GM23338 (cell line): Measurements from ENCODE around the gene RGS6. TPM values are rescaled to one million over a fixed set of nuclear protein-coding genes. Genes with fewer than 3 reads are reported as not detected.

ENCODE experiments used
- ATAC-seq: fragments of 200-7000 bp; cut with Tn5 transposase; 3 replicates; pipeline ENCODE4 v1.9.1; 2020
- DNase-seq: peaks from one replicate; pipeline ENCODE4 v3.0.0-alpha.2; 2015; ENCODE audit warnings: low spot score
- H2AFZ ChIP-seq: fragments of 200-600 bp; sonication (generic); 2 replicates; pipeline ENCODE4 v1.8.0; 2016; ENCODE audit warnings: antibody characterized with exemption, mild to moderate bottlenecking, moderate library complexity
- H3F3A ChIP-seq: fragments of 200-600 bp; sonication (generic); replicated peaks from 2 replicates; pipeline ENCODE4 v1.8.0; 2017; ENCODE audit warnings: antibody characterized with exemption, mixed run types, low read depth
- H3K27ac ChIP-seq: fragments of 200-600 bp; sonication (generic); 2 replicates; pipeline ENCODE4 v1.6.1; 2016; ENCODE audit warnings: low read depth
- H3K27me3 ChIP-seq: fragments of 200-600 bp; sonication (generic); 2 replicates; pipeline ENCODE4 v1.8.0; 2016; ENCODE audit warnings: mild to moderate bottlenecking, mixed run types, moderate library complexity; ENCODE audit not compliant: insufficient read depth
- H3K36me3 ChIP-seq: fragments of 200-600 bp; sonication (generic); 2 replicates; pipeline ENCODE4 v1.8.0; 2016; ENCODE audit warnings: mild to moderate bottlenecking; ENCODE audit not compliant: insufficient read depth
- H3K4me1 ChIP-seq: fragments of 200-600 bp; sonication (generic); 2 replicates; pipeline ENCODE4 v1.8.0; 2016; ENCODE audit warnings: mild to moderate bottlenecking, moderate library complexity; ENCODE audit not compliant: insufficient read depth
- H3K4me2 ChIP-seq: fragments of 200-600 bp; sonication (generic); 2 replicates; pipeline ENCODE4 v1.7.1; 2017; ENCODE audit warnings: mixed run types
- H3K4me3 ChIP-seq: fragments of 200-600 bp; sonication (generic); 2 replicates; pipeline ENCODE4 v1.6.1; 2016; ENCODE audit warnings: mixed run types
- H3K79me2 ChIP-seq: fragments of 200-600 bp; sonication (generic); replicated peaks from 2 replicates; pipeline ENCODE4 v1.8.0; 2017; ENCODE audit warnings: mild to moderate bottlenecking; ENCODE audit not compliant: insufficient read depth
- H3K9me2 ChIP-seq: fragments of 200-600 bp; sonication (generic); 2 replicates; pipeline ENCODE4 v1.8.0; 2017; ENCODE audit not compliant: insufficient read depth
- H4K20me1 ChIP-seq: fragments of 200-600 bp; sonication (generic); replicated peaks from 2 replicates; pipeline ENCODE4 v1.8.0; 2017; ENCODE audit warnings: mild to moderate bottlenecking; ENCODE audit not compliant: insufficient read depth
- H3K27ac Mint-ChIP-seq: 2 replicates; pipeline ENCODE4 v1.8.0; 2020; ENCODE audit warnings: inconsistent platforms, mild to moderate bottlenecking, moderate library complexity, mixed read lengths
- H3K27me3 Mint-ChIP-seq: 3 replicates; pipeline ENCODE4 v1.8.0; 2022; ENCODE audit warnings: low read depth, mild to moderate bottlenecking, moderate library complexity, mixed read lengths, inconsistent platforms; ENCODE audit not compliant: insufficient read depth, poor library complexity
- H3K36me3 Mint-ChIP-seq: 3 replicates; pipeline ENCODE4 v1.8.0; 2021; ENCODE audit warnings: low read depth, mild to moderate bottlenecking, inconsistent platforms, moderate library complexity, mixed read lengths
- H3K4me1 Mint-ChIP-seq: 3 replicates; pipeline ENCODE4 v1.8.0; 2020; ENCODE audit warnings: mild to moderate bottlenecking, inconsistent platforms, mixed read lengths
- H3K4me3 Mint-ChIP-seq: 3 replicates; pipeline ENCODE4 v1.8.0; 2021; ENCODE audit warnings: moderate library complexity, mild to moderate bottlenecking, inconsistent platforms, mixed read lengths
- H3K9me3 Mint-ChIP-seq: 3 replicates; pipeline ENCODE4 v1.8.0; 2020; ENCODE audit warnings: moderate library complexity, mild to moderate bottlenecking, inconsistent platforms, mixed read lengths
- CREB1 ChIP-seq: fragments of 250-450 bp; sonication (Bioruptor Pico); IDR thresholded peaks from 2 replicates; pipeline ENCODE4 v1.5.0; 2020; ENCODE audit warnings: low read depth, mild to moderate bottlenecking, moderate library complexity
- CTCF ChIP-seq, 2 experiments: fragments of 200-600 bp in 1 of 2; sonication (generic) in 1 of 2; conservative IDR thresholded peaks; 2 replicates each; pipeline versions ENCODE4 v1.5.1 to v1.6.1; 2016 to 2017; ENCODE audit warnings: antibody characterized with exemption in 2 of 2, low read depth in 2 of 2, mild to moderate bottlenecking in 2 of 2, moderate library complexity in 1 of 2
- ETS1 ChIP-seq: IDR thresholded peaks from 2 replicates; pipeline ENCODE4 v1.6.1; 2016; ENCODE audit warnings: antibody characterized with exemption
- EZH2 ChIP-seq: fragments of 200-600 bp; sonication (generic); IDR thresholded peaks from one replicate; pipeline ENCODE4 v1.8.0; 2017; ENCODE audit warnings: antibody characterized with exemption, mild to moderate bottlenecking, low read depth; ENCODE audit not compliant: unreplicated experiment
- NANOG ChIP-seq: IDR thresholded peaks from 2 replicates; pipeline ENCODE4 v1.6.1; 2016; ENCODE audit warnings: antibody characterized with exemption, borderline replicate concordance
- REST ChIP-seq: IDR thresholded peaks from one replicate; pipeline ENCODE4 v1.6.1; 2018; ENCODE audit warnings: antibody characterized with exemption; ENCODE audit not compliant: unreplicated experiment
- STAT1 ChIP-seq: IDR thresholded peaks from one replicate; pipeline ENCODE4 v1.6.1; 2016; ENCODE audit warnings: antibody characterized with exemption; ENCODE audit not compliant: unreplicated experiment
- ZNF114 ChIP-seq: fragments of 250-450 bp; sonication (Bioruptor Pico); IDR thresholded peaks from 2 replicates; pipeline ENCODE4 v1.5.0; 2020; ENCODE audit warnings: mild to moderate bottlenecking, moderate library complexity
- polyA plus RNA-seq: library from polyadenylated mRNA; unstranded; fragments of >200 nt; fragmentation: Nextera tagmentation; extraction: Ambion mirVana; gene quantifications from 2 replicates; pipeline ENCODE4 v1.2.1, GENCODE V29; 2016
- total RNA-seq: library from RNA; depleted of rRNA; stranded (reverse); fragments of >200 nt; shearing (Covaris generic); gene quantifications from 2 replicates; pipeline ENCODE4 v1.2.3, GENCODE V29; 2014

Gene RGS6
- total and polyA plus RNA-seq, 2 experiments from 2014 or later, result 0.66 to 0.83 TPM

GRCh38 chr14:72463291-72463866, 531.1 kb downstream of the RGS6 start:
- no peak overlapping the region for H3K27ac ChIP-seq
- H3K4me3 ChIP-seq, result no peak overlapping the region
- no peaks in the 10 kb centered on the region for H3K27me3 ChIP-seq
- Mint-ChIP-seq H3K36me3 (peaks cover 12% of the 10 kb centered on the region), H3K4me3 (no peak overlapping the region), H3K27me3 (peaks cover 1% of the 10 kb centered on the region), H3K4me1 (no peaks in the 10 kb centered on the region), H3K27ac (no peak overlapping the region), H3K9me3 (peaks cover 34% of the 10 kb centered on the region)
- no peaks in the 10 kb centered on the region for H4K20me1 ChIP-seq
- no peak overlapping the region for H3K4me2 ChIP-seq
- ATAC-seq (no peak), DNase-seq (no peak)
- no peaks in the 10 kb centered on the region for H3K79me2 ChIP-seq
- H3F3A ChIP-seq, result no peaks in the 10 kb centered on the region
- no peaks in the 10 kb centered on the region for H3K36me3 ChIP-seq
- TF ChIP-seq REST (no peak), NANOG (no peak), CTCF (conservative IDR thresholded peaks at IDR 0.05; ENCODE audit: low read depth in 2 of 2) (no peak), ZNF114 (CRISPR knock-in tag) (no peak), EZH2 (no peak), CREB1 (CRISPR knock-in tag) (no peak)
- no peaks in the 10 kb centered on the region for H3K4me1 ChIP-seq
- H3K9me2 ChIP-seq, result 0 out of 2 replicates have a peak, but pooled peaks cover 4% of the 10 kb centered on the region
- no peak overlapping the region for H2AFZ ChIP-seq

GRCh38 chr14:72464226-72464625, 532.0 kb downstream of the RGS6 start:
- TF ChIP-seq EZH2, result no peak
- no peak for TF ChIP-seq ETS1
- TF ChIP-seq REST, result no peak
- no peak for TF ChIP-seq STAT1
- H3K36me3 ChIP-seq, result no peaks in the 10 kb centered on the region
- H3K4me2 ChIP-seq, result no peak overlapping the region
- no peaks in the 10 kb centered on the region for H3F3A ChIP-seq
- no peaks in the 10 kb centered on the region for H4K20me1 ChIP-seq
- H3K27me3 ChIP-seq, result no peaks in the 10 kb centered on the region
- H3K4me3 ChIP-seq, result no peak overlapping the region
- H3K27ac Mint-ChIP-seq, result no peak overlapping the region
- H3K4me3 Mint-ChIP-seq, result no peak overlapping the region
- no peak for ATAC-seq
- H3K79me2 ChIP-seq, result no peaks in the 10 kb centered on the region
- no peaks in the 10 kb centered on the region for H3K4me1 Mint-ChIP-seq
- no peak for DNase-seq
- H3K9me3 Mint-ChIP-seq, result peaks cover 34% of the 10 kb centered on the region
- H3K27me3 Mint-ChIP-seq, result peaks cover 4% of the 10 kb centered on the region
- peaks cover 12% of the 10 kb centered on the region for H3K36me3 Mint-ChIP-seq
- H2AFZ ChIP-seq, result no peak overlapping the region
- H3K4me1 ChIP-seq, result no peaks in the 10 kb centered on the region
- H3K9me2 ChIP-seq, result no peaks in the 10 kb centered on the region
- no peak overlapping the region for H3K27ac ChIP-seq
